ENCODE results near the gene MICALL2.

- TF ChIP-seq CTCF (IDR thresholded peaks at IDR 0.05; ENCODE audit: insufficient read depth, low read length, poor library complexity, severe bottlenecking) (no peak), EZH2phosphoT487 (conservative IDR thresholded peaks at IDR 0.05; ENCODE audit: low read length) (no peak)
These were observed 30.1 kb upstream of the MICALL2 start for GRCh38 chr7:1489336-1489735.
